Spleen (tissue), 7 donors: ENCODE data around the gene INTS15.

ENCODE experiments used
- POLR2A ChIP-seq, 3 donors: fragments of 450-650 bp; IDR thresholded peaks; one replicate each; pipeline ENCODE4 v1.5.1; 2017; ENCODE audit warnings: antibody characterized with exemption in 3 of 3, mild to moderate bottlenecking in 1 of 3
- POLR2AphosphoS5 ChIP-seq, 3 donors: sonication (generic); formaldehyde crosslinking; IDR thresholded peaks; one replicate each; pipeline ENCODE4 v1.5.1; 2017; ENCODE audit warnings: antibody characterized with exemption in 3 of 3
- TF ChIP-seq, protein P1 (sequence below), 11 experiments: fragments of 200-600 bp in 7 of 11; fragments of 450-650 bp in 4 of 11; sonication (generic) in 4 of 11; IDR thresholded peaks in 8 of 11; conservative IDR thresholded peaks in 3 of 11; 1 replicate in 7 of 11; 2 replicates in 4 of 11; pipeline versions ENCODE4 v1.4.0 to v1.8.0; 2016 to 2021; ENCODE audit warnings: antibody characterized with exemption in 11 of 11, inconsistent platforms in 4 of 11, mild to moderate bottlenecking in 1 of 11
- donor health status: DM: no; HTN: no; CAD: no; lungs with moderate emphysema.
- donor health status: DM: no; HTN: no; CAD: no.
- donor health status: DM: no; HTN: no; CAD: no.

DNA sequence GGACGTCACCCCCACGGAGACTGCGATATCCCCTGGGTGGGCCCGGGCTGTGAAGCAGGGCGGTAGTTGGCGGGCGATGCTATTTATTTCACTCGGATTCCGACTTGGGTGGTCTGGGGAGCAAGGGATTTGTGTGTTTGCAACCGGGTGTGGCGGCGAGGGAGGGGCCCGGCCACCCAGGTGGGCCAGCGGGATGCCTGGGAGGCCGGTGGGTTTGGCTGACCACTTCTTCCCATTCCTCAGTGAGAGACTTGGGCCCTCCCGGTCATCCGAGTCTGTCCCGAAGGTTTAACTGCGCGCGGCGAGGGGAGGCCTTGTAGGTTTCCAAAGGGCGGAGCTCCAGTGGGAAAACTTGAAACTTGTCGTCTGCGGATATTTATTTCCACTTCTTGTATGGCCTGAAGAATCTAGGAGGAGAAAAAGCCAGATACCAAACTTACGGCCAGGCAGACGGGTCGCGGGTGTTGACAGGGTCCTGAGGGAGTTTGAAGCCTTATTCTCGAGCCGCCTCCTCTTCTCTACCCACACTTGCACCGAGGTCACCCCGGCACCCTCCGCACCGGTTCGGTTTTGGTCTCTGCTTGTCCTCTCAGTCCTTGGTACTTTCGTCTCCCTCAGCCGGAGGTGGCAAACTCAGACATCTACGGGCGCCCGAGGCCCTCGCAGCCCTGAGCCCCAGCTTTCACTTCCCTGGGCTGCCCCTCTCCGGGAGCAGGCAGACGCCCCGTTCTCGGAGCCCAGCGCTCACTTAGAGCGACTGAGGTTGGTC, 65.2 kb downstream of the INTS15 start:
- TF ChIP-seq, protein P1, sequence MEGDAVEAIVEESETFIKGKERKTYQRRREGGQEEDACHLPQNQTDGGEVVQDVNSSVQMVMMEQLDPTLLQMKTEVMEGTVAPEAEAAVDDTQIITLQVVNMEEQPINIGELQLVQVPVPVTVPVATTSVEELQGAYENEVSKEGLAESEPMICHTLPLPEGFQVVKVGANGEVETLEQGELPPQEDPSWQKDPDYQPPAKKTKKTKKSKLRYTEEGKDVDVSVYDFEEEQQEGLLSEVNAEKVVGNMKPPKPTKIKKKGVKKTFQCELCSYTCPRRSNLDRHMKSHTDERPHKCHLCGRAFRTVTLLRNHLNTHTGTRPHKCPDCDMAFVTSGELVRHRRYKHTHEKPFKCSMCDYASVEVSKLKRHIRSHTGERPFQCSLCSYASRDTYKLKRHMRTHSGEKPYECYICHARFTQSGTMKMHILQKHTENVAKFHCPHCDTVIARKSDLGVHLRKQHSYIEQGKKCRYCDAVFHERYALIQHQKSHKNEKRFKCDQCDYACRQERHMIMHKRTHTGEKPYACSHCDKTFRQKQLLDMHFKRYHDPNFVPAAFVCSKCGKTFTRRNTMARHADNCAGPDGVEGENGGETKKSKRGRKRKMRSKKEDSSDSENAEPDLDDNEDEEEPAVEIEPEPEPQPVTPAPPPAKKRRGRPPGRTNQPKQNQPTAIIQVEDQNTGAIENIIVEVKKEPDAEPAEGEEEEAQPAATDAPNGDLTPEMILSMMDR (IDR thresholded peaks at IDR 0.05 in 8 of 11, conservative IDR thresholded peaks at IDR 0.05 in 3 of 11): no peak
- peak in 1 of 3 donors; percentile 4 for TF ChIP-seq POLR2AphosphoS5 (IDR thresholded peaks at IDR 0.05)
- TF ChIP-seq POLR2A (IDR thresholded peaks at IDR 0.05): no peak
